ENCODE measurements around the gene RREB1.

The RREB1 gene

GRCh38 chr6:7144872-7145584, 37.3 kb downstream of the RREB1 start:
- TF ChIP-seq CTCF (IDR thresholded peaks at IDR 0.05; ENCODE audit: control insufficient read depth, extremely low read depth, insufficient read depth) = no peak
- peak; percentile 75 for DNase-seq (ENCODE audit: low read depth)
- H3K4me3 ChIP-seq (ENCODE audit: low read depth, low read length) = peak overlapping the region; percentile 50

- H3K4me3 ChIP-seq (ENCODE audit: low read depth, low read length) = peak overlapping the region; percentile 50
- no peak for DNase-seq (ENCODE audit: low read depth)
- no peak for TF ChIP-seq CTCF (IDR thresholded peaks at IDR 0.05; ENCODE audit: control insufficient read depth, extremely low read depth, insufficient read depth)
These were observed 37.8 kb downstream of the RREB1 start for GRCh38 chr6:7145585-7145884.

GRCh38 chr6:7145885-7146828, 38.4 kb downstream of the RREB1 start:
- DNase-seq (ENCODE audit: low read depth) = peak; percentile 93
- TF ChIP-seq CTCF (IDR thresholded peaks at IDR 0.05; ENCODE audit: control insufficient read depth, extremely low read depth, insufficient read depth) = no peak
- H3K4me3 ChIP-seq (ENCODE audit: low read depth, low read length) = peak overlapping the region; percentile 50

- no peak for DNase-seq (ENCODE audit: low read depth)
- TF ChIP-seq CTCF (IDR thresholded peaks at IDR 0.05; ENCODE audit: control insufficient read depth, extremely low read depth, insufficient read depth) = no peak
- no peak overlapping the region; the same call in 1 of the 2 replicates for H3K4me3 ChIP-seq (ENCODE audit: low read depth, low read length)
These were observed 39.4 kb downstream of the RREB1 start for GRCh38 chr6:7147051-7147671.

GRCh38 chr6:7148100-7148822, 40.5 kb downstream of the RREB1 start:
- no peak for DNase-seq (ENCODE audit: low read depth)
- no peak for TF ChIP-seq CTCF (IDR thresholded peaks at IDR 0.05; ENCODE audit: control insufficient read depth, extremely low read depth, insufficient read depth)
- H3K4me3 ChIP-seq (ENCODE audit: low read depth, low read length) = no peak overlapping the region

- DNase-seq (ENCODE audit: low read depth) = no peak
- TF ChIP-seq CTCF (IDR thresholded peaks at IDR 0.05; ENCODE audit: control insufficient read depth, extremely low read depth, insufficient read depth) = no peak
- no peak overlapping the region for H3K4me3 ChIP-seq (ENCODE audit: low read depth, low read length)
These were observed 42.8 kb downstream of the RREB1 start for GRCh38 chr6:7150381-7151064.
